ENCODE data around the gene CADPS2.

DNA sequence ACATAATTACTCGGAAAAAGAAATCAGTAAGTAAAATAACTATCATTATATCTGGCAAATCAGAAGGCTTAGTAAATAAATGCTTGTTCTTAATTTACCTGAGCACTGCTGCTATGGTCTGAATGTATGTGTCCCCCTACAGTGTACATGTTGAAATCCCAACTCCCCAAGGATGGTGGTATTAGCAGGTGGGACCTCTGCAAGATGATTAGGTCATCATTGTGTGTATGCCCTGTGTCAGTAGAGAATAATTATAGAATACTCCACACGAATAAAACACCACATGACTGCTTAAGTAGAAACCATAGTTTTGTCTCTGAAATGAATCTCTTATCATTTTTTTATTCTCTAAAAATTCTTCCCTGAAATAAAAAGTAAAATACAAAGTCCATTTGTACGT is 289.0 kb downstream of the CADPS2 start:
- TF ChIP-seq BHLHE40 (IDR thresholded peaks at IDR 0.05; ENCODE audit: low read depth, low read length) (no peak), CHD1 (IDR thresholded peaks at IDR 0.05; ENCODE audit: low read depth, low read length) (no peak), MAZ (IDR thresholded peaks at IDR 0.05; ENCODE audit: borderline replicate concordance, low read depth, low read length) (no peak), RAD21 (IDR thresholded peaks at IDR 0.05; ENCODE audit: low read length) (no peak)
- TF ChIP-seq, protein P1, sequence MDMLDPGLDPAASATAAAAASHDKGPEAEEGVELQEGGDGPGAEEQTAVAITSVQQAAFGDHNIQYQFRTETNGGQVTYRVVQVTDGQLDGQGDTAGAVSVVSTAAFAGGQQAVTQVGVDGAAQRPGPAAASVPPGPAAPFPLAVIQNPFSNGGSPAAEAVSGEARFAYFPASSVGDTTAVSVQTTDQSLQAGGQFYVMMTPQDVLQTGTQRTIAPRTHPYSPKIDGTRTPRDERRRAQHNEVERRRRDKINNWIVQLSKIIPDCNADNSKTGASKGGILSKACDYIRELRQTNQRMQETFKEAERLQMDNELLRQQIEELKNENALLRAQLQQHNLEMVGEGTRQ (IDR thresholded peaks at IDR 0.05; ENCODE audit: low read depth, low read length), result no peak
- TF ChIP-seq, protein P2, sequence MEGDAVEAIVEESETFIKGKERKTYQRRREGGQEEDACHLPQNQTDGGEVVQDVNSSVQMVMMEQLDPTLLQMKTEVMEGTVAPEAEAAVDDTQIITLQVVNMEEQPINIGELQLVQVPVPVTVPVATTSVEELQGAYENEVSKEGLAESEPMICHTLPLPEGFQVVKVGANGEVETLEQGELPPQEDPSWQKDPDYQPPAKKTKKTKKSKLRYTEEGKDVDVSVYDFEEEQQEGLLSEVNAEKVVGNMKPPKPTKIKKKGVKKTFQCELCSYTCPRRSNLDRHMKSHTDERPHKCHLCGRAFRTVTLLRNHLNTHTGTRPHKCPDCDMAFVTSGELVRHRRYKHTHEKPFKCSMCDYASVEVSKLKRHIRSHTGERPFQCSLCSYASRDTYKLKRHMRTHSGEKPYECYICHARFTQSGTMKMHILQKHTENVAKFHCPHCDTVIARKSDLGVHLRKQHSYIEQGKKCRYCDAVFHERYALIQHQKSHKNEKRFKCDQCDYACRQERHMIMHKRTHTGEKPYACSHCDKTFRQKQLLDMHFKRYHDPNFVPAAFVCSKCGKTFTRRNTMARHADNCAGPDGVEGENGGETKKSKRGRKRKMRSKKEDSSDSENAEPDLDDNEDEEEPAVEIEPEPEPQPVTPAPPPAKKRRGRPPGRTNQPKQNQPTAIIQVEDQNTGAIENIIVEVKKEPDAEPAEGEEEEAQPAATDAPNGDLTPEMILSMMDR (conservative IDR thresholded peaks at IDR 0.05; ENCODE audit: low read depth, low read length), result no peak
